DMS153 (cell line): ENCODE measurements around the gene FAM200B.

Source experiments
- DNase-seq: peaks from one replicate; lab custom pipeline; 2025; lab: John Stamatoyannopoulos, UW

FAM200B gene

GRCh38 chr4:15736514-15737050, 55.0 kb downstream of the FAM200B start:
- DNase-seq, result no peak

GRCh38 chr4:15737255-15737654, 55.6 kb downstream of the FAM200B start:
- DNase-seq, result no peak

GRCh38 chr4:15738877-15739276, 57.2 kb downstream of the FAM200B start:
- DNase-seq, result no peak
